Colonic mucosa (tissue), 4 donors: ENCODE results near the gene RPL27. TPM values are rescaled to one million over a fixed set of nuclear protein-coding genes. Genes with fewer than 3 reads are reported as not detected.
A peak's percentile ranks its signal among the peaks of the same experiment; 100 is the strongest.
"Not testable (repeated sequence)": the region's sequence is repeated elsewhere in the genome, so short reads cannot be mapped to it uniquely, and the experiment has no call there.

Source experiments
- DNase-seq: peaks from one replicate; pipeline ENCODE4 v3.0.0-alpha.2; 2020
- H3K27ac ChIP-seq: fragments of 200-600 bp; one replicate; pipeline ENCODE4 v1.8.0; 2021
- H3K27me3 ChIP-seq: fragments of 200-600 bp; one replicate; pipeline ENCODE4 v1.8.0; 2021
- H3K36me3 ChIP-seq: fragments of 200-600 bp; one replicate; pipeline ENCODE4 v1.8.0; 2021
- H3K4me1 ChIP-seq: fragments of 200-600 bp; one replicate; pipeline ENCODE4 v1.8.0; 2021; ENCODE audit warnings: mild to moderate bottlenecking
- H3K4me3 ChIP-seq: fragments of 200-600 bp; one replicate; pipeline ENCODE4 v1.8.0; 2021
- H3K9ac ChIP-seq, 2 donors: one replicate each; pipeline ENCODE4 v1.7.0; 2013; ENCODE audit warnings: control low read depth in 2 of 2, low read depth in 2 of 2, low read length in 2 of 2
- H3K9me3 ChIP-seq: fragments of 200-600 bp; one replicate; pipeline ENCODE4 v1.8.0; 2021
- CTCF ChIP-seq: fragments of 200-600 bp; IDR thresholded peaks from one replicate; pipeline ENCODE4 v1.8.0; 2022; ENCODE audit warnings: antibody characterized with exemption, mild to moderate bottlenecking
- intact Hi-C: fragments of 100-400 bp; cut with DNase I; formaldehyde crosslinking; loops from one replicate; pipeline ENCODE4 v1.14.1; 2022
- total RNA-seq, 2 donors: library from RNA; stranded (reverse); fragmentation: NEBNext Ultra II Directional in 1 of 2; extraction: Animal tissue kit (Norgen Biotek cat#: 25700) in 1 of 2; gene quantifications; one replicate each; pipeline ENCODE4 v1.2.1, GENCODE V29; 2021
- donor health status: healthy.
- donor health status: DM: no; HTN: no; CAD: no.
- donor health status: DM: no; HTN: no; CAD: no.

RPL27 gene
- total RNA-seq, 2 donors from 2014 or later = 707 to 851 TPM

- Histone ChIP-seq H3K27ac (peak overlapping the region; percentile 77), H3K4me3 (peak overlapping the region; percentile 74), H3K27me3 (no peaks in the 10 kb centered on the region), H3K4me1 (peaks cover 18% of the 10 kb centered on the region), H3K36me3 (peaks cover 10% of the 10 kb centered on the region), H3K9ac (peak overlapping the region; percentile 89 to 99), H3K9me3 (no peaks in the 10 kb centered on the region)
- intact Hi-C loops = loop anchor here (5.0 kb wide), 1 partner anchor 167 kb away; the partner anchor contains the start of gene PSME3
- DNase-seq = no peak
- TF ChIP-seq CTCF = no peak
Measured at GRCh38 chr17:42999003-42999525, 845 bp downstream of the RPL27 start.

- not testable (repeated sequence) for DNase-seq
- Histone ChIP-seq H3K4me1 (peaks cover 18% of the 10 kb centered on the region), H3K36me3 (peaks cover 10% of the 10 kb centered on the region)
Measured at GRCh38 chr17:43000894-43001293, 2.7 kb downstream of the RPL27 start.

GRCh38 chr17:43003542-43004172 lies 5.4 kb downstream of the RPL27 start:
- Histone ChIP-seq H3K9ac (no peak overlapping the region), H3K4me1 (peaks cover 12% of the 10 kb centered on the region), H3K9me3 (no peaks in the 10 kb centered on the region), H3K36me3 (peaks cover 10% of the 10 kb centered on the region), H3K27ac (no peak overlapping the region), H3K4me3 (no peak overlapping the region), H3K27me3 (no peaks in the 10 kb centered on the region)
- DNase-seq = no peak
- TF ChIP-seq CTCF = no peak
- intact Hi-C loops = no loop called here

More at GRCh38 chr17:43000894-43001293, 2.7 kb downstream of the RPL27 start:
- H3K4me3 ChIP-seq, H3K27me3 ChIP-seq, H3K9me3 ChIP-seq, intact Hi-C loops, H3K27ac ChIP-seq: not testable (repeated sequence)
- H3K9ac ChIP-seq = peak overlapping the region in 1 of 2 donors; percentile 41

GRCh38 chr17:43006639-43007551 lies 8.7 kb downstream of the RPL27 start, which contains the start of gene IFI35:
Gene IFI35, plus strand, starts transcription at chr17:43006784. Its CDS starts 164 bp downstream, at chr17:43006948.
- H3K27ac ChIP-seq = peak within 1 kb of the TSS; percentile 94
- peaks cover 3% of the 10 kb centered on the region for H3K4me1 ChIP-seq
- H3K27me3 ChIP-seq = no peaks in the 10 kb centered on the region
- H3K9ac ChIP-seq = peak within 1 kb of the TSS; percentile 79 to 100
- H3K9me3 ChIP-seq = no peaks in the 10 kb centered on the region
- peak; percentile 40 for TF ChIP-seq CTCF
- peaks cover 6% of the 10 kb centered on the region for H3K36me3 ChIP-seq
- peak within 1 kb of the TSS; percentile 68 for H3K4me3 ChIP-seq
- intact Hi-C loops = no loop called here
- peak; percentile 94 for DNase-seq

- Histone ChIP-seq H3K4me3 (no peak overlapping the region), H3K4me1 (peaks cover 3% of the 10 kb centered on the region), H3K9ac (peak overlapping the region; percentile 29 to 31), H3K27me3 (no peaks in the 10 kb centered on the region), H3K27ac (peak overlapping the region; percentile 69), H3K36me3 (no peaks in the 10 kb centered on the region), H3K9me3 (no peaks in the 10 kb centered on the region)
- no peak for TF ChIP-seq CTCF
- DNase-seq = peak; percentile 89
- intact Hi-C loops = no loop called here
Measured at GRCh38 chr17:43010667-43011308, 12.6 kb downstream of the RPL27 start.
